ENCODE data around the gene RPL12.

Gene RPL12

GRCh38 chr9:127402401-127403090, 48.7 kb downstream of the RPL12 start:
- no peak for DNase-seq

- DNase-seq, result no peak
Measured at GRCh38 chr9:127399736-127400269, 51.4 kb downstream of the RPL12 start.

GRCh38 chr9:127398715-127399400, 52.3 kb downstream of the RPL12 start:
- DNase-seq, result no peak

- no peak for DNase-seq
Measured at GRCh38 chr9:127398275-127398647, 52.9 kb downstream of the RPL12 start.
